HG02588 (cell line): ENCODE results near the gene FLRT1.
A peak's percentile ranks its signal among the peaks of the same experiment; 100 is the strongest.

Source experiments
- ATAC-seq: cut with Tn5 transposase; IDR thresholded peaks from one replicate; pipeline ENCODE4 v1.9.1; 2021; ENCODE audit warnings: mild to moderate bottlenecking, moderate library complexity; ENCODE audit not compliant: unreplicated experiment

The FLRT1 gene, protein sequence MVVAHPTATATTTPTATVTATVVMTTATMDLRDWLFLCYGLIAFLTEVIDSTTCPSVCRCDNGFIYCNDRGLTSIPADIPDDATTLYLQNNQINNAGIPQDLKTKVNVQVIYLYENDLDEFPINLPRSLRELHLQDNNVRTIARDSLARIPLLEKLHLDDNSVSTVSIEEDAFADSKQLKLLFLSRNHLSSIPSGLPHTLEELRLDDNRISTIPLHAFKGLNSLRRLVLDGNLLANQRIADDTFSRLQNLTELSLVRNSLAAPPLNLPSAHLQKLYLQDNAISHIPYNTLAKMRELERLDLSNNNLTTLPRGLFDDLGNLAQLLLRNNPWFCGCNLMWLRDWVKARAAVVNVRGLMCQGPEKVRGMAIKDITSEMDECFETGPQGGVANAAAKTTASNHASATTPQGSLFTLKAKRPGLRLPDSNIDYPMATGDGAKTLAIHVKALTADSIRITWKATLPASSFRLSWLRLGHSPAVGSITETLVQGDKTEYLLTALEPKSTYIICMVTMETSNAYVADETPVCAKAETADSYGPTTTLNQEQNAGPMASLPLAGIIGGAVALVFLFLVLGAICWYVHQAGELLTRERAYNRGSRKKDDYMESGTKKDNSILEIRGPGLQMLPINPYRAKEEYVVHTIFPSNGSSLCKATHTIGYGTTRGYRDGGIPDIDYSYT

GRCh38 chr11:64035576-64035975 lies at the start of gene FLRT1:
TSS of gene FLRT1 (plus strand) at chr11:64035931. CDS start at chr11:64116268, 80,337 bp downstream.
- no peak for ATAC-seq

DNA sequence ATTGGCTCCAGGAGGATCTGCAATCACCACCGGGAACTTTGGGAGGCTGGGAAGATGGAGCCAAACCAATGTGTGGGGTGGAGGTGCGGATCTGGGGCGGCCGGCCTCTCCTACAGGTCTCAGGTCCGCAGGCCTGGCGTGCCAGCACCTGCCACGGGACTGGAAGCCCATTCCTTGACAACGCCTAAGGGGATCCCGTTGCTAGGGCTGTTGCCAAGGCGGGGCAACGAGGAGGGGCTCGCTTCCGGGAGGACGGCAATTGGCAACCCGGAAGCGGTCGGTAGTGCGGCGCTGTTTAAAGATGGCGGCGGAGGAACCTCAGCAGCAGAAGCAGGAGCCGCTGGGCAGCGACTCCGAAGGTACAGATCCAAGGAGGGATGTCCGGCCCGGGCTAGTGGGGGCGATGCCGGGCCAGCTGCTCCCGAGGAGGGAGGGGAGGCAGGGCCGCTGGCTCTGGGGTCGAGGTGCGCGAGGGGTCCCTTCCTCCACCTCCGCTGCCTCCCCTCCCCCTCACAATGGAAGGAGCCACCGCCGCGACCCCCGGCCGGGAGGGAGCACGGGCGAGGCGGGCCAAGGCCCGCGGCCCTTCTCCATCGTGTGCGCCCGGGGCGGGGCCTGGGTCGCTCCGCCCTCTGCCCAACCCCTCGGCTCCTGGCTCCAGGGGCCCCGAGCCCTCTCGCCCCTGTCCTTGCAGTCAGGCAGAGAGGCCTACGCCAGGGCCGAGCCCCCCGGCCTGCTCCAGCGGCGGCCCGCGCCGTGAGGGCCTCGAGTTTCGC lies 49.4 kb upstream of the FLRT1 start, which contains the start of gene OTUB1:
Gene OTUB1 (plus strand): TSS at position 283 of the 776 bp plus-strand sequence. CDS start 19 bp downstream, at position 302.
- ATAC-seq: peak; percentile 89

GRCh38 chr11:63986932-63987513 lies 48.7 kb upstream of the FLRT1 start:
- ATAC-seq: no peak

DNA sequence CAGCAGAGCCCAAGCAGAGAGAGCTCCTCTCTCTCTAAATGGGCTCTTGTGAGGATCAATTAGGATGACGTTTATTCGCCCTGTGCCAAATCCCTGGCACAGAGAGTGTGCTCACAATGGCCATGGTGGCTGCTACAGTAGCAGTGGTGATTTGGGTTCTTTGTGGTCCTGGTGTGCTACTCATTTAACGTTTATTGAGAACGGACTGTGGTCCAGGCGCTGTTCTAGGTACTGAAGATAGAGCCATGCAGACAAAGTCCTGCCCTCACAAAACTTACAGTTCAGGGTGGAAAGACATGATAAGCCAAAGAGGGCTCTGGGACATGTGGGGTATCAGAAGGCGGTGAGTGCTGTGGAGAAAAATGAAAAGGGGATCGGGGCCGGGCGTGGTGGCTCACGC lies 44.2 kb upstream of the FLRT1 start:
- ATAC-seq: no peak

DNA sequence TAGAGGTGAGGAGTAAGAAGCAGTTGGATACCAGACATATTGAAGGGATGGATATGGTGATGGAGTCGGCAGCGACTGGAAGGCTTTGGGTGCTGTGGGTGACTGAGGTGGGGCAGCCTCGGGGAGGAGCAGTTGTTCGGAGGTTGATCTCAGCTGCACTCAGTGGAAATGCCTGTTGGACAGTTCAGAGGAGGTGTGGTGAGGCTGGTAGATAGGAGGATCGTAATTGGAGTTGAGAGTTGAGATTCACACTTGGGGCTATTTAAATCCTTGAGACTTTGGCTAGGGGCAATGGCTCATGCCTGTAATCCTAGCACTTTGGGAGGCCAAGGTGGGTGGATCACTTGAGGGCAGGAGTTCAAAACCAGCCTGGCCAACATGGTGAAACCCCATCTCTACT lies 42.6 kb upstream of the FLRT1 start:
- ATAC-seq: no peak

GRCh38 chr11:63993993-63994392 lies 41.7 kb upstream of the FLRT1 start:
- no peak for ATAC-seq

- no peak for ATAC-seq
Observed at GRCh38 chr11:63996512-63996911, 39.2 kb upstream of the FLRT1 start.

DNA sequence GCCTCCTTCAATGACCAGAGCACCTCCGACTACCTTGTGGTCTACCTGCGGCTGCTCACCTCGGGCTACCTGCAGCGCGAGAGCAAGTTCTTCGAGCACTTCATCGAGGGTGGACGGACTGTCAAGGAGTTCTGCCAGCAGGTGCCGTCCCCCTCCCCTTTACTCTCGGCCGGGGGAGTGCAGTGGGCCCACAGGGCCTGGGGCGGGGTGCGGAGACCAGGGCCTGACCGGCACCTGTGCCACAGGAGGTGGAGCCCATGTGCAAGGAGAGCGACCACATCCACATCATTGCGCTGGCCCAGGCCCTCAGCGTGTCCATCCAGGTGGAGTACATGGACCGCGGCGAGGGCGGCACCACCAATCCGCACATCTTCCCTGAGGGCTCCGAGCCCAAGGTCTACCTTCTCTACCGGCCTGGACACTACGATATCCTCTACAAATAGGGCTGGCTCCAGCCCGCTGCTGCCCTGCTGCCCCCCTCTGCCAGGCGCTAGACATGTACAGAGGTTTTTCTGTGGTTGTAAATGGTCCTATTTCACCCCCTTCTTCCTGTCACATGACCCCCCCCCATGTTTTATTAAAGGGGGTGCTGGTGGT lies 38.5 kb upstream of the FLRT1 start:
- no peak for ATAC-seq

GRCh38 chr11:63997801-63998337 lies 37.9 kb upstream of the FLRT1 start:
- ATAC-seq: no peak

- ATAC-seq: no peak
Observed at GRCh38 chr11:63998558-63999348, 37.0 kb upstream of the FLRT1 start.

DNA sequence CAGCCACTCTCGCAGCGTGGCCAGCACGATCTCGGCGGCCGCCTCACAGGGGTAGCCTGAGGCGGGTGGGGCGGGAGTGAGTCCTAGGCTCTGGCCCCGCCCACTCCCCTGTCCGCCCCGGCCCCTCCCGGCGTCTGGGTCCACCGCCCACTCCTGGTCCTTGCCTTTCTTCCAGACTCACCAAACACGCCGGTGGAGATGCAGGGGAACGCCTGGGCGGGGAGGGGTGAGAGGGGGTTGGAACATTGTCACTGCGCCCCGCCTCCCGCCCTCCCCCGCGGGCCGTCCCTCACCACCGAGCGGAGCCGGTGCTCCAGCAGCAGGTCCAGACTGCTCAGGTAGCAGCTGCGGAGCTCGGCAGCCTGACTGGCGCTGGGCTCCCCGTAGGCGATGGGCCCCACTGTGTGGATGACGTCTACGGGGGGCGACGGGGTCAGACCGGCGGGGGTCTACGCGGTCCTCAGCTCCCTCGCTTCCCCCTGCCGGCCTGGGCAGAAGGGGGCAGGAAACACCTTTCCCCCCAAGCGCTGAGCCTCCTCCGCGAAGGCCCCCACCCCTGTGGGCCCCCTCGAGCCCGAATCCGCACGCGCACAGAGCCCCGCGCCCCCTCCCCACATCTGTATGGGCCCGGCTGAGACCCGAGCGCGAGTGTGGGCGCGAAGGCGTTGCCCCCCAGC lies 36.2 kb upstream of the FLRT1 start:
- ATAC-seq: no peak

DNA sequence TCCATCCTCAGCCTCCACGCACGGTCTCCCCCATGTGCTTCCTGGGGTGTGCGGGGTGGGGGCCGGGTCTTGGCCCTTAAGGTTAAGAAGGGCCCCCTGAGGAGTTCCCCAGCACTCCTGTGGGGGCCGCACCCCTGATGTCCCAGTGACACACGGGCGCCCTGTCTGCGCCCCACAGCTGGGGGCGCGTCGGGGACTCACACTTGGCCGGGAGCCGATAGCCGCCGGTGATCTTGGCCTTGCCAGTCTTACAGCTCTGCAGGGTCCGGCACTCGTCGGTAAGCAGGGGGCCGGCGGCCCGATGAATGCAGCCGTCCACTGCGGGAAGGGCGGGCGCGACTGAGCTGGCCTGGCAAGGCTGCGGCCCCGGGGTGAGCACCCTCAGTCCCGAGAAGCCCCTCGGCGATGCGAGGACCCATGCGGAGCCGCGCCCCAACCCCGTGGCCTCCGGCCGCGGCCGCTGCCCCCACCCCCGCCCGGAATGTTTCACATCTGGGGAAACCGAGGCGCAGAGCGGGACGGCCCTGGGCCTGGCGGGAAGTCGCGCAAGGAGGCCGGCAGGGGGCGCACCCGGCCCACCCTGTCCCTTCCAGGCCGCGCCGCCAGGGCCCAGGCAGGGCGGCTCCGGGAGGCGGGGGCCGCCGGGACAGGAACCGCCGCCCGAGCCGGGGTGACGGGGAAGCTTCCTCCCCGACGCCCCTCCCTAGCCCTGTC lies 35.5 kb upstream of the FLRT1 start:
- ATAC-seq: peak; percentile 56

- no peak for ATAC-seq
Observed at GRCh38 chr11:64000740-64001483, 34.8 kb upstream of the FLRT1 start.

- ATAC-seq: no peak
Observed at GRCh38 chr11:64001484-64002420, 34.0 kb upstream of the FLRT1 start.

GRCh38 chr11:64003807-64004589 lies 31.7 kb upstream of the FLRT1 start:
- no peak for ATAC-seq

DNA sequence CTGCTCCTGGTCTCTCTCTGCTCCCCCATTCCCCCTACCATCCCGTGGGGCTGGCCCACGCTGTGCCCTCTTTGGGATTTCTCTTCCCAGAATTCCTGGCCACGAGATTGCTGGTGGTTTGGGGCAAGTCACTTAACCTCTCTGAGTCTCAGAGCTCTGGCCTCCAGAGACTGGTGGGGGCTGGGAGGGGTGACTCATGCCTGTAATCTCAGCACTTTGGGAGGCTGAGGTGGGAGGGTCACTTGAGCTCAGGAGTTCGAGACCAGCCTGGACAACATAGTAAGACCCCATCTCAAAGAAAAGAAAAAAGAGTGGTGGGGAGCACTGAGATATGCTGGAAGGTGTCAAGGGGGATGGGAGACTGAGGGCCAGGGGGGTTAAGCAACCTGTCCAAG lies 31.1 kb upstream of the FLRT1 start:
- no peak for ATAC-seq
